Activated CD8-positive, alpha-beta memory T cell treated with anti-CD3 and anti-CD28 coated beads, Interleukin-2, amount 50 U/mL, for 24 hours (primary cell): ENCODE measurements around the gene KDM2A.
"Not testable (repeated sequence)": the region's sequence is repeated elsewhere in the genome, so short reads cannot be mapped to it uniquely, and the experiment has no call there.

ENCODE experiments used
- DNase-seq: peaks from one replicate; pipeline ENCODE4 v3.0.0-alpha.2; 2020; ENCODE audit errors: extremely low read depth

Gene KDM2A

DNA sequence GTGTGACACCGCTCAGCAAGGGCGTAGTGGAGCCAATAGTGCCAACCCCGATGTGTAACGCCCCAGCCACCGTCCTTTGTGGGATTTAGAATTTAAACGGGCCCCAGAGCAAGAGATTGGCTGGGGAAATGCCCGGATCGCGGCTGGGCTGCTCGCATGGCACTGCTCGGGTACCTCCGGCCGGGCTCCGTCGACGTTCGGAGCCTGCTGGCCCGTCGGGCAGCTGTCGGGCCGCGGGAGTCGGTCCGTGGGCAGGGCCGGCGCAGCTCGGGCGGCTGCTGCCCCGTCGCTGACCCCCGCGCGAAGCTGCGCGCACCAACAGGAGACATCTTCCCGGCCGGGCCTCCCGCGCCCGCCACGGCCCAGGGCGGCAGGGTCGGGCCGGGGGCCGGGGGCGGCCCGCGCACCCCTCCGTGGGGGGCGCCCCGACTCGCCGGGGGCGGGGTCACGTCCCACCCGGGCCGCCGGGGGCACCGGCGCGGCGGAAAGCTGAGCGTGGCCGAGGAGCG, 1.3 kb upstream of the KDM2A start:
- DNase-seq = no peak

GRCh38 chr11:67118181-67118766, 789 bp upstream of the KDM2A start:
- no peak for DNase-seq

DNA sequence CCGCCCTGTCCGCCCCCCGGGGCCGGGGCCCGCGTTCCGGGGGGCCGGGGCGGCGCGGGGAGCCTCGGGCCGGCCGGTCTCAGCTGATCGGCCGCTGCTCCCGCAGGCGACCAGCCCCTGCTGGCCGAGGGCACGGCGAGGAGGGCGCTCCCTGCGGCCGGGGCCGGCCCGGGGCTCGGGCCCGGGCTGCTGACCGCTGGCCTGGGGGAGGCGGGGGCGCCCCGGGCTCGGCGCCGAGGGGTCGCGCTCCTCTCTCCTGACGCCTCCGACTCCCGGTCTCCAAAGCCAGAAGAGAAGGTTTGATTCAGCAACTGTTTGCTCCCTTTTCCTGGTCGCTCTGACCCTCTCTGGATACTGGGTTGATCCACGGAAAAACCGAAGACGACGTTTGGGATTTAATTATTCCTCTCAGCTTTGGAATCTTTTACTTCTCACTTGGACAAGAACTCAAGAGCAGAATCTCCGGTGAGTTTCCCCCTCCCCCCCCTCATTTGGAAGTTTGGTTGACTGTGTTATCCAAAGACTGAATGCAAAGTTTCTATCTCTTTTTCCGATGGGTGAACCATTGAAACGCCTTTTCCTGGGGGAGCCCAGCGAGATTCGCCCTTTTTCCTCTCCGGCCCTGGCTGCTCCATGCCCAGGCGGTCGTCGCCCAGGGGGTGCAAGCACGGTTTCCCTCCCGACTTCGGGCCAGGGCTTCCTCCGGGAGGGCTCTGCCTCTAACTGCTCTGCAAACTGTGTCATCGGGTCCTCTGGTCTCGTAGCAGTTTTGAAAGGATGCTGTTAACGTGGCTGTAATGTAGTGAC, 725 bp downstream of the KDM2A start:
- no peak for DNase-seq

DNA sequence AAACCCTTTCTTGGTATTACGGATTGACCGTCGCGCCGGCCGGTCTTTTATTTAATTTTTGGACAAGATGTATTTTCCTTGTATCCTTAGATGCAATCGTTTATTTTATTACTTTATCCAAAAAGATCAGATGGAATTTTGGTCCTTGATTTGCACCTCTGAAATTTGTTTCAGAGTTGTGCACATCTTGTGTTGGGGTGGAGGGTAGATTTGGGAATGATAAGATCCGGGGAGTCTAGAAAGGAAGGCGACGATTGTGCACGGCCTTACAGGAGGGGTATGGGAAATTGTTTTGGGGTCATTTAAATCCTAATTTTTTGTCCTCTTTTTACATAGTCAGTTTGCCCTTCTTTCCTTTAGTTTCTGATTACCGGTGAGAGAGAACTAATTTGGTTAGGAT, 1.4 kb downstream of the KDM2A start:
- DNase-seq = no peak

DNA sequence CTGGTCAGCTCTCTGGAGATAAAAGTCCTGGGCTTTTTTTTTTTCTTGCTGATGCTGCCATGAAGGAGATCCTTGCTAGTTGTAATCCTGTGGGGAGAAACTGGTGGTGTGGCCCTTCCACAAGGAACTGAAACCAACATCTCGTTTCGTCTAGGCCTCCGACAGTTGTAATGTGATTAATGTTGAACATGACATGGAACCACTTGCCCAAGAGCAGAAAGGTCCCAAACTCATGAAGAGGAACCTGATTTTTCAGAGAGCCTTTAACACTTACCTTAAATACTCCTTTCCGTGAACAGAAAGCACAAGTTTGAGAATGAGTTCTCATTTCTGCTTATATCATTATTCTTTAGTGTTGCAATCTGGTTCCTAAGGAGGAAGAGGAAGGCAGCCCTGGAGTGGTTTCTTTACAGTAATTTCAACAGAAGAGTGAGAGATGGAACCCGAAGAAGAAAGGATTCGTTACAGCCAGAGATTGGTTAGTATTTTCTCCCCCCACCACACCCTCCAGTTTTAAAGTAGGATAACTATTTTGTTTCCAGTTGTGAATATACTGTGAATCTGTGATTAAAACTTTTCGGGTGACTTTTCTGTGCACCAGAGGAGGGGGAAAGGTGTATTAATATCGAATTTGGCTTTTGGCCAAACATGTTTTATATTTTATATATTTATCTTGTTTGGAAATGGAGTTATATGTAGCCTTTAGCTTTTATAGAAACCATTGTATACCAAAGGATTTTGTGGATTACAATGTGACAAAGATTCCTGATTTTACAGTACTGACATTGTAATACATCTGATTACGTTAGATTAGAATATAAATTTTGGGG, 2.0 kb downstream of the KDM2A start:
- no peak for DNase-seq

GRCh38 chr11:67123801-67124200, 4.7 kb downstream of the KDM2A start:
- DNase-seq = not testable (repeated sequence)

- DNase-seq = not testable (repeated sequence)
Measured at GRCh38 chr11:67126243-67126642, 7.2 kb downstream of the KDM2A start.

DNA sequence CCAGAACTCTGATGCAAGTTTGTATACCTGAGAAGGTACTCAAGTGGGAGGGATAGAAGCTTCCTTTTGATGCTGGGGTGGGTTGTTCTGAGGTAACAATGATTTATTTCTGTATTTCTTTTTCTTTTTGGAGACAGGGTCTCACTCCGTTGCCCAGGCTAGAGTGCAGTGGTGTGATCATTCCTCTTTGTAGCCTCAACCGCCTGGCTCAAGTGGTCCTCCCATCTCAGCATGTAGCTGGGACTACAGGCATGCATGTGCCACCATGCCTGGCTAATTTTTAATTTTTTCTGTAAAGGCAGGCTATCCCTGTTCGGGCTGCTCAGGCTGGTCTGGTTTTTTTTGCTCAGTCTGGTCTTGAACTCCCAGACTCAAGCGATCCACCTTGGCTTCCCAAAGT, 7.9 kb downstream of the KDM2A start:
- DNase-seq = no peak

DNA sequence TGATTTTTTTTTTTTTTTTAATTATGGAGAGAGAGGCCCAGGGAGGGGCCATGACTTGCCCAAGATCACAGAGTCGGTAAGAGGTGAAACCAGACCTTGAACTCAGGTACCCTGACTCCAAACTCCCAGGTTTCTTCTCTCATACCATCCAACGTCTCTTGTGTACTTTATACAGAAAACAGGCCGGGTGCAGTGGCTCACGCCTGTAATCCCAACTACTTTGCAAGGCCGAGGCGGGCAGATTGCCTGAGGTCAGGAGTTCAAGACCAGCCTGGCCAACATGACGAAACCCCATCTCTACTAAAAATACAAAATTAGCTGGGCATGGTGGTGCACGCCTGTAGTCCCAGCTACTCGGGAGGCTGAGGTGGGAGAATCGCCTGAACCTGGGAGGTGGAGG, 11.8 kb downstream of the KDM2A start:
- DNase-seq = not testable (repeated sequence)

DNA sequence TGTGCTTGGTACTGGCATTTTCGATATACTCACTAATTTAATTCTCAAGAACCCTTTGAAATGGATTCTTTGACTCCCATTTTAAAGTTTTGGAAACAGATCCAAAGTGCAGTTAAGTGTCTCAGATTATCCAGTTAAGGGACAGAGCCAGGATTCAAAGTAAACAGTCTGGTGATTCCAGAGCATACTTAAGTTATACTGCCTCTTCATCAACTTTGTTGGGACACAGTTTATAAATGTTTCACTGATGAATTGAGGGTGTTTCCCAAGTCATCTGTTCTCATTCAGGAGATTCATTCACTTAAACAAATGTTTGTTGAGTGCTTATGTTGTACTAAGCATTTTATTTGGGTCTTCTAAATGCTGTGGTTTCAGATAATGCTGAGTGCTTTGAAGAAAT, 17.1 kb downstream of the KDM2A start:
- DNase-seq = no peak

DNA sequence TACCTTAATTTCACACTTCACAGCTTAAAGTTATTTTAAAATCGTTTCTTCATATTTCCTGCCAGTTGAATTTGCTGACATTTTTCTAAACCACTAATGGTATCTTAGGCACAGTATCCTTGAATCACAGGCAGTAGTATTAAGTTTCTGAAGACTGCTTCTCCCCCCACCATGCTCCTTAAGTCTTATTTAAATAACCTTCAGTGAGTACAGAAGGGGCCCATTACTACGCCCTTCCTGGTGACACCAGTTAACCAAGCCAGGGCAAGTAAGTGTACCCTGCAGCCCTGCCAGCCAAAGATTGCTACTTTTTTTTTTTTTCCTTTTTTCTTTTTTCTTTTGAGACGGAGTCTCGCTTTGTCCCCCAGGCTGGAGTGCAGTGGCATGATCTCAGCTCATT, 19.9 kb downstream of the KDM2A start:
- no peak for DNase-seq

GRCh38 chr11:67146516-67147226, 27.6 kb downstream of the KDM2A start:
- no peak for DNase-seq

- no peak for DNase-seq
Measured at GRCh38 chr11:67153971-67154370, 34.9 kb downstream of the KDM2A start.

DNA sequence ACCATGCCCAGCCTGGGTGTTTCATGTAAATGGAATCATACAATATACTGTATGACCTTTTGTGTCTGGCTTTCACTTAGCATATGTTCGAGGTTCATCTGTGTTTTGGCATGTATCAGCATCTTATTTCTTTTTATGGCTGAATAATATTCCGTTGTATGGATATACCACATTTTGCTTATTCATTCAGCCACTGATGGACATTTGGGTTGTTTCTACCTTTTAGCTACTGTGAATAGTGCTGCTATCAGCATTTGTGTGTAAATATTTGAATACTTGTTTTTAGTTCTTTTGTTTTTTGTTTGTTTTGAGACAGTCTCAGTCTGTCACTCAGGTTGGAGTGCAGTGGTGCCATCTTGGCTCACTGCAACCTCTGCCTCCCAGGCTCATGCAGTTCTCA, 35.7 kb downstream of the KDM2A start:
- DNase-seq = no peak

- DNase-seq = no peak
Measured at GRCh38 chr11:67157691-67158090, 38.6 kb downstream of the KDM2A start.

DNA sequence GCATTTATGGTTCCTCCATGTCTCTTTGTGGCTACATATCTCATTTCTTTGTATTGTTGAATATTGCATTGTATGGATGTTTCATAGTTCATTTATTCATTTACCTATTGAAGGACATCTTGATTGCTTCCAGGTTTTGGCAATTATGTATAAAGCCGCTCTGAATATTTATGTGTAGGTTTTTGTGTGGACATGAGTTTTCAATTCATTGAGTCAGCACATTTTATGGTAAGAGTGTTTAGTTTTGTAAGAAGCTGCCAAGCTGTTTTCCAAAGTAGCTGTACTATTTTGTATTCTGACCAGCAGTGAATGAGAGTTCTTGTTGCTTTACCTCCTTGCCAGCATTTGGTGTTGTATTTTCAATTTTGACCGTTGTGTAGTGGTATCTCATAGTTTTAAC, 39.2 kb downstream of the KDM2A start:
- no peak for DNase-seq

GRCh38 chr11:67160045-67160444, 41.0 kb downstream of the KDM2A start:
- DNase-seq = no peak

DNA sequence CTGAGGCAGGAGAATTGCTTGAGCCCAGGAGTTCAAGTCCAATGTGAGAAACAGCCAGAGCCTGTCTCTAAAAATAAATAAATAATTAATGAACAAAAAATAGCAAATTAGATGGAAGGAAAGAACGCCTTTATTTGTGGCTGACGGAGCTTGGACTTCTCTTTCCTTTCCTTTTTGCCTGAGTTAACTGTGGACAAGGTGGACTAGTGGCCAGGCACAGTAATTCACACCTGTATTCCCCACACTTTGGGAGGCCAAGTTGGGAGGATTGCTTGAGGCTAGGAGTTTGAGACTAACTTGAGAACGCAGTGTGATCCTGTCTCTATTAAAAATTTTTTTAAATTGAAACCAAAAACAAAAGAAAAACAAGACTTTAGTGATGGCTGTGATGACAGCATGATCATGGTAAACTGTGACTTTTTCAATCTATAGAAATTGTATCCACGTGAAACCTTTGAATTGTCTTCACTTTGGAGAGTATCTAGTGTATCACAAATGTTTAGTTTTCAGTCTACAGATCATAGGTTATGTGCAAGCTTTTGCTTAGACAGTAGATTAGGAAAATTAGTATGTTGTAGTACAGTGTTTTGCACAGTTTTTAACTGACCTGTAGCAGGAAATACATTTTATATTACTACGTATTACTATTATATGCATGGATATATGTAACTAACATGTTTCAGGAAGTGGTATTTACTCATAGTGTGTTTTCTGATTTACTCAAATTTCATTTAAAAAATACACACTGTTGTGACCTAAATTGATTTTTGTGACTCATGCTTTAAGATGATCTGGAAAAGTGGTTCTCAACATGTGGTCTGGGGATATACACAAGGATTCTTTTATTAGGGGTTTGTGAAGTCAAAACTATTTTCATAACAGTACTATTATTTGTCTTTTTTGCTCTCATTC, 42.1 kb downstream of the KDM2A start:
- DNase-seq = no peak

- no peak for DNase-seq
Measured at GRCh38 chr11:67163006-67163405, 43.9 kb downstream of the KDM2A start.

DNA sequence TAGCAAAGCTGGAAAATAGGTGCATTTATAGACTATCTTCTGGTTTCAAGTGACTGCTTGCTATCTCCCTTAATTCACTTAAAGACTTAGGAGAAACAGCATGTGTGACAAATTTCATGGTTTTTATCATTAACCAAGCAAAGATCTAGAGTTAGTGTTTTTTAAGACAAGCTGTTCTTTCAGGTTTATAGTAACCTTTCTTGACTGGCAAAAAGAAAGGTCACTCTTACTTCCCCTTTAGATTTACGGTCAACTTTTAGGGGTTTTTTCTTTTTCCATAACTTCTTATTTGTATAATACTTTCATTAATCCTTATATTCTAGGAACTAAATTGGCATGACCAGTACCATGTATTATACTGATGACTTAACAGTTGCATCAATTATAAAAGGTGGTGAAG, 46.6 kb downstream of the KDM2A start:
- no peak for DNase-seq

GRCh38 chr11:67167091-67167490, 48.0 kb downstream of the KDM2A start:
- no peak for DNase-seq
